Measurements from ENCODE around the gene CYP2E1. TPM values are rescaled to one million over a fixed set of nuclear protein-coding genes. Genes with fewer than 3 reads are reported as not detected.

The CYP2E1 gene
- total RNA-seq (10 to 100 TPM in 1 of 6 donors, 1 to 10 TPM in 5; 4.6 to 10.1 (median 7.0) TPM), polyA plus RNA-seq (1 to 10 TPM; 7.5 to 9.9 TPM)

DNA sequence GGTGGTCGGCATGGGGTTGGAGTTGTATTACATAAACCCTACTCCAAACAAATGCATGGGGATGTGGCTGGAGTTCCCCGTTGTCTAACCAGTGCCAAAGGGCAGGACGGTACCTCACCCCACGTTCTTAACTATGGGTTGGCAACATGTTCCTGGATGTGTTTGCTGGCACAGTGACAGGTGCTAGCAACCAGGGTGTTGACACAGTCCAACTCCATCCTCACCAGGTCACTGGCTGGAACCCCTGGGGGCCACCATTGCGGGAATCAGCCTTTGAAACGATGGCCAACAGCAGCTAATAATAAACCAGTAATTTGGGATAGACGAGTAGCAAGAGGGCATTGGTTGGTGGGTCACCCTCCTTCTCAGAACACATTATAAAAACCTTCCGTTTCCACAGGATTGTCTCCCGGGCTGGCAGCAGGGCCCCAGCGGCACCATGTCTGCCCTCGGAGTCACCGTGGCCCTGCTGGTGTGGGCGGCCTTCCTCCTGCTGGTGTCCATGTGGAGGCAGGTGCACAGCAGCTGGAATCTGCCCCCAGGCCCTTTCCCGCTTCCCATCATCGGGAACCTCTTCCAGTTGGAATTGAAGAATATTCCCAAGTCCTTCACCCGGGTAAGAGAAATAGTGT is at the start of gene CYP2E1:
CYP2E1 (plus strand) TSS at position 407 of the 632 bp plus-strand sequence; CDS start at position 440, 33 bp downstream.
- TF ChIP-seq, protein P1, sequence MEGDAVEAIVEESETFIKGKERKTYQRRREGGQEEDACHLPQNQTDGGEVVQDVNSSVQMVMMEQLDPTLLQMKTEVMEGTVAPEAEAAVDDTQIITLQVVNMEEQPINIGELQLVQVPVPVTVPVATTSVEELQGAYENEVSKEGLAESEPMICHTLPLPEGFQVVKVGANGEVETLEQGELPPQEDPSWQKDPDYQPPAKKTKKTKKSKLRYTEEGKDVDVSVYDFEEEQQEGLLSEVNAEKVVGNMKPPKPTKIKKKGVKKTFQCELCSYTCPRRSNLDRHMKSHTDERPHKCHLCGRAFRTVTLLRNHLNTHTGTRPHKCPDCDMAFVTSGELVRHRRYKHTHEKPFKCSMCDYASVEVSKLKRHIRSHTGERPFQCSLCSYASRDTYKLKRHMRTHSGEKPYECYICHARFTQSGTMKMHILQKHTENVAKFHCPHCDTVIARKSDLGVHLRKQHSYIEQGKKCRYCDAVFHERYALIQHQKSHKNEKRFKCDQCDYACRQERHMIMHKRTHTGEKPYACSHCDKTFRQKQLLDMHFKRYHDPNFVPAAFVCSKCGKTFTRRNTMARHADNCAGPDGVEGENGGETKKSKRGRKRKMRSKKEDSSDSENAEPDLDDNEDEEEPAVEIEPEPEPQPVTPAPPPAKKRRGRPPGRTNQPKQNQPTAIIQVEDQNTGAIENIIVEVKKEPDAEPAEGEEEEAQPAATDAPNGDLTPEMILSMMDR (IDR thresholded peaks at IDR 0.05), result no peak
- FAIRE-seq (no peak), ATAC-seq (no peak), DNase-seq (no peak)
- Histone ChIP-seq H3K27ac (peak within 1 kb of the TSS in 2 of 4 donors; percentile 21 to 46), H3K4me1 (peaks cover 0 to 6% (median 0%) of the 10 kb centered on the region in 3 donors), H3K27me3 (no peaks in the 10 kb centered on the region), H3K4me3 (peak within 1 kb of the TSS; percentile 27 to 57 (median 34)), H3K36me3 (no peaks in the 10 kb centered on the region), H3K9me3 (no peaks in the 10 kb centered on the region)
- intact Hi-C loops (cut with DNase I), result no loop called here
- WGBS, 2 donors, result 68 to 72% methylated on average over 16 of the region's 16 CpGs

DNA sequence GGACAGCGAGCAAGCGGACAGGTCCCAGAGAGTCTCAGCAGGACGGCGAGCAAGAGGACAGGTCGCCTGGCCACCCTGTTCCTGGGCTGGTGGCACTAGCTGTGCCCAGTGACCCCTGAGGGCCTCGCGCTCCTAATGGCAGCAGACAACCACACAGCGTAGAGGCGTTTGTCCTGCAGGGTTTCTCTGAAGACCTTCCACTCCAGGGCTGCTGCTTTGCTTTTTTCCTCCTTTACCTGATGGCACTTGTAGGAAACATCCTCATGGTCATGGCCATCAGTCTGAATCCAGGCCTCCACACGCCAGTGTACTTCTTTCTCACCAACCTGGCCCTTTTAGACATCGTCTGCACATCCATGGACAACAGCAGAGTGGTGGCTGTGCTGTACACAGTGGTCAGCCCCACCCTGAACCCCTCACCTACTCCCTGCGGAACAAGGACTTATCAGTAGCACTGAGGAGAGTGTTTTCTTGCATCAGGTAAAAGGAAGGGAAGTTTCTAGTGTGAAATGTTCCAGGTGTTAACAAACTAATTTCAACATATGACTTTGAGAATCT is 46.0 kb upstream of the CYP2E1 start:
- no peaks in the 10 kb centered on the region for H3K9me3 ChIP-seq
- no peak overlapping the region for H3K27ac ChIP-seq
- no peaks in the 10 kb centered on the region for H3K4me1 ChIP-seq
- FAIRE-seq (no peak), ATAC-seq (no peak), DNase-seq (no peak)
- 80 to 83% methylated on average over 12 of the region's 12 CpGs for WGBS, 2 donors
- TF ChIP-seq, protein P1 (IDR thresholded peaks at IDR 0.05), result no peak
- no peaks in the 10 kb centered on the region for H3K36me3 ChIP-seq
- intact Hi-C loops (cut with DNase I), result no loop called here
- H3K27me3 ChIP-seq, result no peaks in the 10 kb centered on the region
- no peak overlapping the region for H3K4me3 ChIP-seq

DNA sequence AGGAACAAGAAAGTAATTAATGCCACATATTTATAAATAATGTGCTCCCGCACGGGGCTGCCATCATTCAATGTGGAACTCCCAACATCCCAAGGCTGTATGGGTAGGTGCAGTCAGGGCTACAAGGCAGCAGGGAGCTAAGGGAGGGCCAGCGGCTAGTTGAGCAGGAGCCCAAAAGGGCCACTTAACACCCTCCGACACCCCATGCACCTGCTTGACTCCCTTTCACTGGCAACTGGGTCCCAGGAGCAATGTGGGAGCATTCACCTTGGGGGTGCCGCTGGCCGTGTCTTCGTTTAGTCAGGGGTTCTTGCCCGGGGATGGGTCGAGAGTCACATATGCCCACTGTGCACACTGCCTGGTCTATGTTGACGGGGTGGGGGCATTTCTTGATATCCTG is 45.5 kb upstream of the CYP2E1 start:
- Histone ChIP-seq H3K36me3 (no peaks in the 10 kb centered on the region), H3K4me3 (no peak overlapping the region), H3K27me3 (no peaks in the 10 kb centered on the region), H3K4me1 (no peaks in the 10 kb centered on the region), H3K27ac (no peak overlapping the region), H3K9me3 (no peaks in the 10 kb centered on the region)
- 81 to 82% methylated on average over 10 of the region's 10 CpGs for WGBS, 2 donors
- no peak for ATAC-seq
- no peak for FAIRE-seq
- intact Hi-C loops (cut with DNase I), result no loop called here
- TF ChIP-seq, protein P1 (IDR thresholded peaks at IDR 0.05), result no peak
- DNase-seq, result no peak

DNA sequence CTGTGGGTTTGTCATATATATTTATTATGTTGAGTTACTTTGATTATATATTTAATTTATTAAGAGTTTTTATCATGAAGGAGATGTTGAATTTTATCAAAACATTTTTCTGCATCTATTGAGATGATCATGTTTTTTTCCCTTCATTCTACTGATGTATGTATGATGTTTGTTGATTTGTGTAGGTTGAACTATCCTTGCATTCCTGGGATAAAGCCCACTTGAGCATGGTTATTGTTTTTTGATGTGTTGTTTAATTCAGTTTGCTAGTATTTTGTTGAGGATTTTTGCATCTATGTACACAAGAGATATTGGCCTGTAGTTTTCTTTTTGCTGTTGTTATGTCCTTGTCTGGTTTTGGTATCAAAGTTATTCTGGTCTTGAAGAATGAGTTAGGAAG is 42.3 kb upstream of the CYP2E1 start:
- Histone ChIP-seq H3K9me3 (no peaks in the 10 kb centered on the region), H3K27ac (no peak overlapping the region), H3K27me3 (no peaks in the 10 kb centered on the region), H3K4me3 (no peak overlapping the region), H3K36me3 (no peaks in the 10 kb centered on the region), H3K4me1 (no peaks in the 10 kb centered on the region)
- TF ChIP-seq, protein P1 (IDR thresholded peaks at IDR 0.05), result no peak
- FAIRE-seq (no peak), DNase-seq (no peak), ATAC-seq (no peak)
- intact Hi-C loops (cut with DNase I), result no loop called here

DNA sequence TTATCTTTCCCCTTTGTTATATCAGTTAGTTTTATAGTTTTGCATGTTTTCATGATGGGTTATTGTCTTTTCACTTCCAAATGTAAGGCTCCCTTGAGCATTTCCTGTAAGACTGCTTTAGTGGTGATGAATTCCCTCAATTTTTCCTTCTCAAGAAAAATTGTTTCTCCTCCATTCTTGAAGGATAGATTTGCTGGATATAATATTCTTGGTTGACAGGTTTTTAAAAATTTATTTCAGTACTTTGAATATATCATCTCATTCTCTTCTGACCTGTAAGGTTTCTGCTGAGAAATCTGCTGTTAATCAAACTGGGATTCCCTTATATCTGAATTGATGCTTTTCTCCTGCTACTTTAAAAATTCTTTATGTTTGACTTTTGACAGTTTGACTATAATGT is 40.1 kb upstream of the CYP2E1 start:
- Histone ChIP-seq H3K27me3 (no peaks in the 10 kb centered on the region), H3K9me3 (no peaks in the 10 kb centered on the region), H3K4me1 (no peaks in the 10 kb centered on the region), H3K4me3 (no peak overlapping the region), H3K27ac (no peak overlapping the region), H3K36me3 (no peaks in the 10 kb centered on the region)
- FAIRE-seq, result no peak
- no peak for DNase-seq
- no peak for ATAC-seq
- intact Hi-C loops (cut with DNase I), result no loop called here
- TF ChIP-seq, protein P1 (IDR thresholded peaks at IDR 0.05), result no peak

Data from pancreas (tissue), 10 donors.